Measurements from ENCODE around the gene GYG2. TPM values are rescaled to one million over a fixed set of nuclear protein-coding genes. Genes with fewer than 3 reads are reported as not detected.
A peak's percentile ranks its signal among the peaks of the same experiment; 100 is the strongest.
"Not testable (repeated sequence)": the region's sequence is repeated elsewhere in the genome, so short reads cannot be mapped to it uniquely, and the experiment has no call there.

GYG2 gene
- total and polyA plus RNA-seq, 2 of the 8 experiments (the other 6 are each of a cell fraction or from before 2014, with no cell fraction given), result 52.8 to 65.3 TPM

DNA sequence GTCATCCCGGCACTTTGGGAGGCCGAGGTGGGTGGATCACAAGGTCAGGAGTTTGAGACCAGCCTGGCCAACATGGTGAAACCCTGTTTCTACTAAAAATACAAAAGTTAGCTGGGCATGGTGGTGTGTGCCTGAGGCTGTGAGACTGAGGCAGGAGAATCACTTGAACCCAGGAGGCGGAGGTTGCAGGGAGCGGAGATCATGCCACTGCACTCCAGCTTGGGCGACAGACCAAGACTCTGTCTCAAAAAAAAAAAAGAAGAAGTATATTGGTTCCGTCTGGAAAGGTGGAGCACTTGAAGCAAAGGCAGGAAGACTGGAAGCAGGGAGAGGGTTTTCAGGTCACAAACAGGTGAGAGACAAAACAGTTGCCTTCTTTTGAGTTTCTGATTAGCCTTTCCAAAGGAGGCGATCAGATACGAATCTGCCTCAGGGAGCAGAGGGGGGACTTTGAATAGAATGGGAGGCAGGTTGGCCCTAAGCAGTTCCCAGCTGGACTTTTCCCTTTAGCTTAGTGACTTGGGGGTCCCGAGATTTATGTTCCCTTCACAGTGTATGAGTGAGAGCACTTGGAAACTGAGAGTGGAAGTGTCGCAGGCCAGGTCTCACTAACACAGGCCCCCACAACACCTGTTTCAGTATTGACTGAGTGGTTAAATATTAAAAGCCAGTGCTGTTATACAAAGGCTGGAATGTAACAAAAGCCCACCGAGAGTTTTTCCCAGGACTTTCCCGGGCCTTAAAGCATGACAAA, 48.1 kb upstream of the GYG2 start:
- H4K5ac ChIP-seq (ENCODE audit: insufficient read length, low read depth, low read length), result peak overlapping the region; percentile 96
- peak overlapping the region; percentile 94; the same call in 1 of the 2 replicates for H2BK5ac ChIP-seq (ENCODE audit: low read depth, low read length)
- peak overlapping the region; percentile 95 for H3K18ac ChIP-seq (ENCODE audit: extremely low read depth, low read length)
- FAIRE-seq; H4K8ac ChIP-seq (ENCODE audit: extremely low read depth, insufficient read depth, low read length); H2AFZ ChIP-seq (ENCODE audit: low read length); DNase-seq (ENCODE audit: low read depth in 1 of 2, low spot score in 2 of 2); H3K14ac ChIP-seq (ENCODE audit: insufficient read length); H2BK15ac ChIP-seq (ENCODE audit: low read length); H2BK12ac ChIP-seq (ENCODE audit: low read depth, low read length); H3K9ac ChIP-seq (replicated peaks in 1 of 4; ENCODE audit: extremely low read depth in 1 of 4, low read depth in 3 of 4, low read length in 3 of 4); H4K91ac ChIP-seq (replicated peaks; ENCODE audit: insufficient read length, low read length); H3K23ac ChIP-seq (ENCODE audit: insufficient read length); H3K56ac ChIP-seq (replicated peaks; ENCODE audit: insufficient read length, low read depth, low read length); POLR2A ChIA-PET (ENCODE audit: partially characterized antibody); H3K4ac ChIP-seq (replicated peaks; ENCODE audit: insufficient read length, low read depth, low read length); H3K79me2 ChIP-seq (ENCODE audit: control insufficient read depth in 1 of 2, insufficient read depth in 2 of 2, low read length in 2 of 2); H3K23me2 ChIP-seq (ENCODE audit: low read depth, low read length); H3K79me1 ChIP-seq (ENCODE audit: low read depth, low read length); H3K9me3 ChIP-seq (ENCODE audit: insufficient read depth in 2 of 2, low read depth in 1 of 2, low read length in 1 of 2); H3K27me3 ChIP-seq (replicated peaks in 1 of 4; ENCODE audit: control insufficient read depth in 3 of 4, extremely low read depth in 1 of 4, insufficient read depth in 3 of 4, low read length in 3 of 4); CTCF ChIA-PET (ENCODE audit: partially characterized antibody); H4K20me1 ChIP-seq (replicated peaks in 1 of 2; ENCODE audit: control insufficient read depth in 1 of 2, insufficient read depth in 2 of 2, low read length in 2 of 2); H3K36me3 ChIP-seq (ENCODE audit: control insufficient read depth in 2 of 4, insufficient read depth in 4 of 4, low read length in 3 of 4): not testable (repeated sequence)
- peak overlapping the region; percentile 65; the same call in 1 of the 2 replicates for H2AK5ac ChIP-seq (ENCODE audit: low read depth, low read length)
- H2BK20ac ChIP-seq (ENCODE audit: low read length), result peak overlapping the region; percentile 61; the same call in 1 of the 2 replicates
- H2BK120ac ChIP-seq (replicated peaks; ENCODE audit: low read depth, low read length), result peak overlapping the region; percentile 83
- TF ChIP-seq TCF12 (IDR thresholded peaks at IDR 0.05; ENCODE audit: low read depth, low read length) (peak; percentile 38; the same call in 1 of the 2 replicates), TAF1 (IDR thresholded peaks at IDR 0.05; ENCODE audit: low read depth, low read length) (0 out of 2 replicates have a peak, but pooled peaks have one; percentile 24), KDM1A (IDR thresholded peaks at IDR 0.05; ENCODE audit: borderline replicate concordance, low read length) (peak; percentile 37; the same call in 1 of the 2 replicates)
- H3K4me1 ChIP-seq (replicated peaks in 1 of 4; ENCODE audit: control insufficient read depth in 3 of 4, insufficient read depth in 4 of 4, low read length in 3 of 4), result peaks cover 0 to 11% (median 7%) of the 10 kb centered on the region in 4 experiments; a peak in 4 of 7 replicates
- WGBS, 2 experiments (ENCODE audit: extremely low coverage in 1 of 2, insufficient coverage in 1 of 2, insufficient read length in 1 of 2, insufficient replicate concordance in 2 of 2, low coverage in 1 of 2, low lambda C conversion rate in 2 of 2, missing lambda C conversion rate in 1 of 2), result 26% methylated on average over 11 of the region's 12 CpGs; no CpG with 5 or more reads in 1 of the 2 experiments
- H3K4me2 ChIP-seq (ENCODE audit: insufficient read depth in 1 of 2, low read depth in 2 of 2, low read length in 2 of 2), result peak overlapping the region; percentile 37 to 74
- H3K4me3 ChIP-seq (ENCODE audit: extremely low read depth in 1 of 4, insufficient read depth in 2 of 4, low read depth in 3 of 4, low read length in 4 of 4), result peak overlapping the region in 1 of 4 experiments; percentile 15; a peak in 1 of 8 replicates
- H3K27ac ChIP-seq (ENCODE audit: low read depth, low read length), result peak overlapping the region; percentile 45; the same call in 1 of the 2 replicates
